Kidney (tissue), 14 donors: ENCODE results near the gene FLNA. TPM values are rescaled to one million over a fixed set of nuclear protein-coding genes. Genes with fewer than 3 reads are reported as not detected.

Source experiments
- DNase-seq, 5 donors: peaks; one replicate each; pipeline ENCODE4 v3.0.0-alpha.2; 2013 to 2020
- FAIRE-seq: peaks from 2 replicates; lab custom pipeline; 2012; peaks lifted over from hg19 to GRCh38; lab: Jason Lieb, UNC
- H3K27ac ChIP-seq, 2 donors: one replicate each; pipeline ENCODE4 v1.7.0; 2013; ENCODE audit warnings: low read depth in 2 of 2, low read length in 2 of 2, inconsistent platforms in 1 of 2
- H3K27me3 ChIP-seq: one replicate; pipeline ENCODE4 v1.7.1; 2013; ENCODE audit warnings: low read length, inconsistent platforms; ENCODE audit not compliant: control insufficient read depth, insufficient read depth
- H3K36me3 ChIP-seq, 3 donors: one replicate each; pipeline versions ENCODE4 v1.7.0 to v1.7.1; 2013; ENCODE audit warnings: low read length in 3 of 3, control low read depth in 1 of 3, inconsistent platforms in 1 of 3; ENCODE audit not compliant: insufficient read depth in 3 of 3, control insufficient read depth in 2 of 3
- H3K4me1 ChIP-seq, 3 donors: one replicate each; pipeline versions ENCODE4 v1.7.0 to v1.7.1; 2013; ENCODE audit warnings: low read length in 3 of 3, inconsistent platforms in 1 of 3, low read depth in 1 of 3; ENCODE audit not compliant: control insufficient read depth in 2 of 3, insufficient read depth in 2 of 3
- H3K4me3 ChIP-seq, 3 donors: one replicate each; pipeline versions ENCODE4 v1.7.0 to v1.8.1; 2013; ENCODE audit warnings: low read length in 3 of 3, control low read depth in 1 of 3, inconsistent platforms in 1 of 3
- H3K9ac ChIP-seq, 3 donors: one replicate each; pipeline versions ENCODE4 v1.7.0 to v1.7.1; 2013; ENCODE audit warnings: low read length in 3 of 3, control low read depth in 1 of 3, inconsistent platforms in 1 of 3
- H3K9me3 ChIP-seq, 3 donors: one replicate each; pipeline versions ENCODE4 v1.7.0 to v1.7.1; 2013; ENCODE audit warnings: low read length in 3 of 3, control low read depth in 1 of 3, inconsistent platforms in 1 of 3; ENCODE audit not compliant: control insufficient read depth in 2 of 3, insufficient read depth in 1 of 3
- CTCF ChIP-seq: IDR thresholded peaks from 3 replicates; pipeline ENCODE4 v1.5.1; 2012; ENCODE audit warnings: mild to moderate bottlenecking, moderate library complexity, borderline replicate concordance; ENCODE audit not compliant: insufficient read depth; ENCODE audit errors: extremely low read depth
- intact Hi-C: fragments of 100-400 bp; cut with DNase I; formaldehyde crosslinking; loops from one replicate; pipeline ENCODE4 v1.11.1; 2022
- polyA plus RNA-seq: library from polyadenylated mRNA; stranded (reverse); fragments of 350-450 nt; fragmentation: Illumina TruSeq; extraction: RNeasy Lipid Tissue Mini Kit (QIAGEN cat#74804); gene quantifications from one replicate; pipeline ENCODE4 v1.2.3, GENCODE V29; 2014; ENCODE audit warnings: low read depth, low replicate concordance; ENCODE audit not compliant: insufficient read depth
- total RNA-seq: library from RNA; stranded (reverse); fragmentation: NEBNext Ultra II Directional; extraction: Animal tissue kit (Norgen Biotek cat#: 25700); gene quantifications from one replicate; pipeline ENCODE4 v1.2.1, GENCODE V29; 2021
- donor health status: control.
- donor health status: control.
- donor health status: control.
- donor health status: control.
- donor health status: control.
- donor health status: DM: yes; HTN: yes; CAD: no.
- donor health status: Normal renal cell carcinoma (clear cell type).

Gene FLNA
- total and polyA plus RNA-seq, 2 donors from 2014 or later: 421 to 1,036 TPM

GRCh38 chrX:154369449-154370299 lies 4.8 kb downstream of the FLNA start:
- H3K27me3 ChIP-seq: no peaks in the 10 kb centered on the region
- DNase-seq (peak; percentile 83 to 96 (median 87)), FAIRE-seq (no peak)
- no peaks in the 10 kb centered on the region for H3K9me3 ChIP-seq
- intact Hi-C loops: no loop called here
- H3K4me1 ChIP-seq: peaks cover 0 to 10% (median 0%) of the 10 kb centered on the region in 3 donors
- H3K36me3 ChIP-seq: peaks cover 0 to 8% (median 0%) of the 10 kb centered on the region in 3 donors
- H3K27ac ChIP-seq: peak overlapping the region; percentile 93 to 94
- no peak for TF ChIP-seq CTCF
- H3K9ac ChIP-seq: peak overlapping the region; percentile 58 to 89 (median 69)
- H3K4me3 ChIP-seq: peak overlapping the region; percentile 63 to 81 (median 78)

DNA sequence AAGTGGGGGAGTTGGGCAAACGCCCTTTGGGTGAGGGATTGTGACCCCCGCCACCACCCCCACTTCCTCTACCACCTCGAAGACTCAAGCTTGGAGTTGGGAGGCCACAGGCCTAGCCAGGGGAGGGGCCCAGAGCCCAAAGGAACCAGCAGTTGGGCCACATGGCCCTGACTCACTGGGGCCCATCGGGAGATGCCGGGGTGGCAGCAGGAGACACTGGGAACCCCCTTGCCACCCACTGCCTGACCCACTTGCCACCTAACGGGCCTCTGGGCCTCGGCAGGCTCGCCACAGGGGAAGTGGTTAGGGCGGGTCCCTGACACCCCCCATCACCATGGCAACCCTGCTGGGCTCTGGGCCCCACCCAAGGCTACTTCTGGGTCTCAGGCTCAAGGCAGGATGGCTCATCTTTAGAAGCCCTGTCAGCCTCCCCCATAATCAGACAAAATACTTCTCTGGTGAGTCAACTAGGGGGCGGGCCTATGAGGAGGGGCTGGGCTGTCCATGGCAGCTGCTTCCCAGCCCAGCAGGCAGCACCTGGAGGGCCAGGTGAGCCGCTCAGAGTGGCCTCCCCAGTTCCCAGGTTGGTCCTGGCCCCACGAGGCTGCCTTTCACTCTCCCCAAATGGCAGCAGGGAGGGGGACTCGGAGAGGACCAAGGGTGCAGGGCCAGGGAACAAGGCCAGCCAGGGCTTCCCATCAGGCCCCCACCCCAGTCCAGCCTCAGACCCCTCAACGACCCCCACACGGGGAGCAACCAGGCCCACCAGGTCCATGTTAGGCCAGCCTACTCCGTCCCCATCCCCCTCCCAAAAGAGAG lies 5.6 kb downstream of the FLNA start:
- no peak for FAIRE-seq
- intact Hi-C loops: no loop called here

More for the DNA sequence above, 5.6 kb downstream of the FLNA start:
- Histone ChIP-seq H3K27me3 (no peaks in the 10 kb centered on the region), H3K4me3 (peak overlapping the region in 2 of 3 donors; percentile 41 to 59), H3K27ac (peak overlapping the region; percentile 93 to 94), H3K4me1 (peaks cover 0 to 8% (median 0%) of the 10 kb centered on the region in 3 donors), H3K36me3 (peaks cover 0 to 8% (median 1%) of the 10 kb centered on the region in 3 donors), H3K9ac (peak overlapping the region in 2 of 3 donors; percentile 18 to 80), H3K9me3 (no peaks in the 10 kb centered on the region)
- no peak for TF ChIP-seq CTCF
- peak; percentile 44 to 95 (median 72) for DNase-seq
